Tibial artery (tissue), 4 donors: ENCODE results near the gene PCDHB10.
"Not testable (repeated sequence)": the region's sequence is repeated elsewhere in the genome, so short reads cannot be mapped to it uniquely, and the experiment has no call there.

Experiments
- DNase-seq, 2 donors: peaks; one replicate each; pipeline ENCODE4 v3.0.0-alpha.2; 2019
- H3K27ac ChIP-seq, 2 donors: fragments of 200-600 bp; sonication (generic) in 1 of 2; 1 replicate in 1 of 2; 2 replicates in 1 of 2; pipeline ENCODE4 v1.5.1; 2018 to 2019; ENCODE audit warnings: mild to moderate bottlenecking in 1 of 2
- H3K27me3 ChIP-seq, 2 donors: fragments of 200-600 bp; sonication (generic) in 1 of 2; one replicate each; pipeline versions ENCODE4 v1.5.1 to v1.6.0; 2016 to 2019
- H3K36me3 ChIP-seq, 3 donors: fragments of 200-600 bp; sonication (generic) in 2 of 3; one replicate each; pipeline ENCODE4 v1.5.1; 2016 to 2019; ENCODE audit warnings: mild to moderate bottlenecking in 2 of 3
- H3K4me1 ChIP-seq, 4 donors: fragments of 200-600 bp; sonication (generic) in 2 of 4; 1 replicate in 3 of 4; 2 replicates in 1 of 4; pipeline ENCODE4 v1.5.1; 2016 to 2019
- H3K4me3 ChIP-seq, 2 donors: fragments of 200-600 bp; sonication (generic) in 1 of 2; 1 replicate in 1 of 2; 2 replicates in 1 of 2; pipeline ENCODE4 v1.5.1; 2018 to 2019; ENCODE audit warnings: mild to moderate bottlenecking in 2 of 2
- H3K9me3 ChIP-seq, 3 donors: fragments of 200-600 bp; sonication (generic) in 1 of 3; one replicate each; pipeline ENCODE4 v1.5.1; 2016 to 2019
- CTCF ChIP-seq, 2 experiments: fragments of 200-600 bp in 1 of 2; fragments of 450-650 bp in 1 of 2; IDR thresholded peaks; one replicate each; pipeline ENCODE4 v1.5.1; 2017 to 2019; ENCODE audit warnings: antibody characterized with exemption in 2 of 2, mild to moderate bottlenecking in 1 of 2, moderate library complexity in 1 of 2
- intact Hi-C: fragments of 100-400 bp; cut with DNase I; formaldehyde crosslinking; loops from one replicate; pipeline ENCODE4 v1.15.0; 2023; ENCODE audit warnings: low total_unique reads

Gene PCDHB10

DNA sequence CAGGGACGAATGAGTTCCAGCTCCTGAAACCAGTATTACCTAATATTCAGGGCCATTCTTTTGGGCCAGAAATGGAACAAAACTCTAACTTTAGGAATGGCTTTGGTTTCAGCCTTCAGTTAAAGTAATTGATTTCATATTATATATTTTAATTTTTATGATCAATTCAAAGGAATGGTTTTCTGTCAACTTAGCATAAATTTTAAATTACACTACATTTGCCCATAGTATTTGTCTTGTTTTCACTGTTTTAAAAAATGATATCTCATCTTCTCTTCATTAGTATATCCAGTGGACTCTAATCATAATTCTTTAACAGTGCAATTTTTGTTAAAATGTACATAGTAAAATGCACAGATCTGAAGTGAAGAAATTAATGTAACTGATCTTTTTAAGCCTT lies 11.8 kb upstream of the PCDHB10 start:
- TF ChIP-seq CTCF (IDR thresholded peaks at IDR 0.05) = no peak
- peaks cover 4 to 75% (median 68%) of the 10 kb centered on the region in 3 donors for H3K9me3 ChIP-seq

GRCh38 chr5:141182248-141182647 lies 9.9 kb upstream of the PCDHB10 start, which contains the start of gene PCDHB16:
PCDHB16 (plus strand) TSS chr5:141182387; CDS start chr5:141182560, 173 bp downstream.
- TF ChIP-seq CTCF (IDR thresholded peaks at IDR 0.05) = peak; percentile 27 to 29
- Histone ChIP-seq H3K4me1 (no peaks in the 10 kb centered on the region), H3K36me3 (peaks cover 0 to 15% (median 14%) of the 10 kb centered on the region in 3 donors), H3K9me3 (peaks cover 12 to 73% (median 54%) of the 10 kb centered on the region in 3 donors), H3K27me3 (peaks cover 0 to 7% of the 10 kb centered on the region in 2 donors), H3K27ac (peak within 1 kb of the TSS; percentile 16 to 48), H3K4me3 (peak within 1 kb of the TSS; percentile 45)
- no peak for DNase-seq
- intact Hi-C loops = no loop called here

More for the DNA sequence above, 11.8 kb upstream of the PCDHB10 start:
- Histone ChIP-seq H3K27me3 (peaks cover 0 to 7% of the 10 kb centered on the region in 2 donors), H3K27ac (no peak overlapping the region), H3K36me3 (peaks cover 0 to 18% (median 13%) of the 10 kb centered on the region in 3 donors), H3K4me3 (no peak overlapping the region), H3K4me1 (no peaks in the 10 kb centered on the region)
- intact Hi-C loops = no loop called here
- no peak for DNase-seq

DNA sequence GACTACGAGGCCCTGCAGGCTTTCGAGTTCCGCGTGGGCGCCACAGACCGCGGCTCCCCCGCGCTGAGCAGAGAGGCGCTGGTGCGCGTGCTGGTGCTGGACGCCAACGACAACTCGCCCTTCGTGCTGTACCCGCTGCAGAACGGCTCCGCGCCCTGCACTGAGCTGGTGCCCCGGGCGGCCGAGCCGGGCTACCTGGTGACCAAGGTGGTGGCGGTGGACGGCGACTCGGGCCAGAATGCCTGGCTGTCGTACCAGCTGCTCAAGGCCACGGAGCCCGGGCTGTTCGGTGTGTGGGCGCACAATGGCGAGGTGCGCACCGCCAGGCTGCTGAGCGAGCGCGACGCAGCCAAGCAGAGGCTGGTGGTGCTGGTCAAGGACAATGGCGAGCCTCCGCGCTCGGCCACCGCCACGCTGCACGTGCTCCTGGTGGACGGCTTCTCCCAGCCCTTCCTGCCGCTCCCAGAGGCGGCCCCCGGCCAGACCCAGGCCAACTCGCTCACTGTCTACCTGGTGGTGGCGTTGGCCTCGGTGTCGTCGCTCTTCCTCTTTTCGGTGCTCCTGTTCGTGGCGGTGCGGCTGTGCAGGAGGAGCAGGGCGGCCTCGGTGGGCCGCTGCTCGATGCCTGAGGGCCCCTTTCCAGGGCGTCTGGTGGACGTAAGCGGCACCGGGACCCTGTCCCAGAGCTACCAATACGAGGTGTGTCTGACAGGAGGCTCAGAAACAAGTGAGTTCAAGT lies 7.9 kb upstream of the PCDHB10 start:
- H3K4me3 ChIP-seq, DNase-seq, H3K27me3 ChIP-seq, H3K27ac ChIP-seq, H3K4me1 ChIP-seq, intact Hi-C loops: not testable (repeated sequence)
- H3K9me3 ChIP-seq = peaks cover 9 to 74% (median 48%) of the 10 kb centered on the region in 3 donors
- H3K36me3 ChIP-seq = peaks cover 0 to 19% (median 14%) of the 10 kb centered on the region in 3 donors

GRCh38 chr5:141186897-141187512 lies 5.1 kb upstream of the PCDHB10 start, which contains the start of gene PCDHB9:
PCDHB9 (plus strand) TSS chr5:141187161; CDS start chr5:141187319, 158 bp downstream.
- no peak for DNase-seq
- no peaks in the 10 kb centered on the region for H3K4me1 ChIP-seq
- H3K4me3 ChIP-seq = no peak within 1 kb of the TSS
- intact Hi-C loops = no loop called here
- peaks cover 0 to 22% (median 14%) of the 10 kb centered on the region in 3 donors for H3K36me3 ChIP-seq
- H3K9me3 ChIP-seq = peaks cover 7 to 92% (median 66%) of the 10 kb centered on the region in 3 donors
- H3K27ac ChIP-seq = no peak within 1 kb of the TSS
- TF ChIP-seq CTCF (IDR thresholded peaks at IDR 0.05) = no peak
- H3K27me3 ChIP-seq = no peaks in the 10 kb centered on the region

DNA sequence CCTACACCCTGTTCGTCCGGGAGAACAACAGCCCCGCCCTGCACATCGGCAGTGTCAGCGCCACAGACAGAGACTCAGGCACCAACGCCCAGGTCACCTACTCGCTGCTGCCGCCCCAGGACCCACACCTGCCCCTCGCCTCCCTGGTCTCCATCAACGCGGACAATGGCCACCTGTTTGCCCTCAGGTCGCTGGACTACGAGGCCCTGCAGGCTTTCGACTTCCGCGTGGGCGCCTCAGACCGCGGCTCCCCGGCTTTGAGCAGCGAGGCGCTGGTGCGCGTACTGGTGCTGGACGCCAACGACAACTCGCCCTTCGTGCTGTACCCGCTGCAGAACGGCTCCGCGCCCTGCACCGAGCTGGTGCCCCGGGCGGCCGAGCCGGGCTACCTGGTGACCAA lies 3.5 kb upstream of the PCDHB10 start:
- H3K4me1 ChIP-seq, H3K27me3 ChIP-seq, H3K27ac ChIP-seq, DNase-seq, intact Hi-C loops, H3K4me3 ChIP-seq: not testable (repeated sequence)
- Histone ChIP-seq H3K9me3 (peaks cover 7 to 90% (median 64%) of the 10 kb centered on the region in 3 donors), H3K36me3 (peaks cover 0 to 21% (median 9%) of the 10 kb centered on the region in 3 donors)

- intact Hi-C loops, H3K4me1 ChIP-seq, DNase-seq, H3K4me3 ChIP-seq, H3K27ac ChIP-seq, H3K27me3 ChIP-seq: not testable (repeated sequence)
- H3K36me3 ChIP-seq = peaks cover 0 to 21% (median 8%) of the 10 kb centered on the region in 3 donors
- H3K9me3 ChIP-seq = peaks cover 7 to 89% (median 62%) of the 10 kb centered on the region in 3 donors
Measured at GRCh38 chr5:141189131-141189530, 3.0 kb upstream of the PCDHB10 start.

GRCh38 chr5:141194332-141194731 lies 2.2 kb downstream of the PCDHB10 start:
- H3K4me3 ChIP-seq, intact Hi-C loops, H3K27me3 ChIP-seq, DNase-seq, H3K4me1 ChIP-seq, H3K27ac ChIP-seq: not testable (repeated sequence)
- H3K9me3 ChIP-seq = peaks cover 5 to 92% (median 69%) of the 10 kb centered on the region in 3 donors
- peaks cover 0 to 23% (median 7%) of the 10 kb centered on the region in 3 donors for H3K36me3 ChIP-seq
